HG03064 (cell line): Measurements from ENCODE around the gene RIC3.

ENCODE experiments used
- ATAC-seq: cut with Tn5 transposase; IDR thresholded peaks from one replicate; pipeline ENCODE4 v1.9.1; 2021; ENCODE audit warnings: low read depth; ENCODE audit not compliant: unreplicated experiment

The RIC3 gene

GRCh38 chr11:8091721-8092120 is 77.1 kb downstream of the RIC3 start:
- no peak for ATAC-seq

GRCh38 chr11:8090756-8091155 is 78.1 kb downstream of the RIC3 start:
- no peak for ATAC-seq

- ATAC-seq, result no peak
Observed at GRCh38 chr11:8089791-8090510, 78.9 kb downstream of the RIC3 start.

GRCh38 chr11:8087756-8088155 is 81.1 kb downstream of the RIC3 start:
- no peak for ATAC-seq

- ATAC-seq, result no peak
Observed at GRCh38 chr11:8087185-8087584, 81.6 kb downstream of the RIC3 start.

GRCh38 chr11:8086571-8086970 is 82.3 kb downstream of the RIC3 start:
- ATAC-seq, result no peak

GRCh38 chr11:8086001-8086479 is 82.8 kb downstream of the RIC3 start:
- no peak for ATAC-seq

GRCh38 chr11:8085011-8085645 is 83.7 kb downstream of the RIC3 start:
- ATAC-seq, result no peak

- no peak for ATAC-seq
Observed at GRCh38 chr11:8084352-8084751, 84.5 kb downstream of the RIC3 start.

GRCh38 chr11:8083871-8084281 is 84.9 kb downstream of the RIC3 start:
- no peak for ATAC-seq

- no peak for ATAC-seq
Observed at GRCh38 chr11:8083088-8083395, 85.8 kb downstream of the RIC3 start.

- ATAC-seq, result no peak
Observed at GRCh38 chr11:8082391-8083087, 86.3 kb downstream of the RIC3 start.

GRCh38 chr11:8081591-8082250 is 87.1 kb downstream of the RIC3 start:
- ATAC-seq, result no peak

GRCh38 chr11:8080674-8081590 is 87.9 kb downstream of the RIC3 start, which contains the start of gene TUB:
TUB (plus strand) TSS chr11:8081211; CDS start chr11:8081511, 300 bp downstream.
- ATAC-seq, result no peak

GRCh38 chr11:8080069-8080670 is 88.7 kb downstream of the RIC3 start:
- ATAC-seq, result no peak

GRCh38 chr11:8079111-8079675 is 89.6 kb downstream of the RIC3 start:
- no peak for ATAC-seq

- ATAC-seq, result no peak
Observed at GRCh38 chr11:8075119-8075726, 93.6 kb downstream of the RIC3 start.

- no peak for ATAC-seq
Observed at GRCh38 chr11:8071616-8072581, 96.9 kb downstream of the RIC3 start.
